GM23338 (cell line): ENCODE measurements around the gene NTN1.

Experiments
- EZH2 ChIP-seq: fragments of 200-600 bp; sonication (generic); IDR thresholded peaks from one replicate; pipeline ENCODE4 v1.8.0; 2017; ENCODE audit warnings: antibody characterized with exemption, mild to moderate bottlenecking, low read depth; ENCODE audit not compliant: unreplicated experiment
- TF ChIP-seq, protein P1 (sequence below), 2 experiments: fragments of 200-600 bp in 1 of 2; sonication (generic) in 1 of 2; conservative IDR thresholded peaks; 2 replicates each; pipeline versions ENCODE4 v1.5.1 to v1.6.1; 2016 to 2017; ENCODE audit warnings: antibody characterized with exemption in 2 of 2, low read depth in 2 of 2, mild to moderate bottlenecking in 2 of 2, moderate library complexity in 1 of 2

DNA sequence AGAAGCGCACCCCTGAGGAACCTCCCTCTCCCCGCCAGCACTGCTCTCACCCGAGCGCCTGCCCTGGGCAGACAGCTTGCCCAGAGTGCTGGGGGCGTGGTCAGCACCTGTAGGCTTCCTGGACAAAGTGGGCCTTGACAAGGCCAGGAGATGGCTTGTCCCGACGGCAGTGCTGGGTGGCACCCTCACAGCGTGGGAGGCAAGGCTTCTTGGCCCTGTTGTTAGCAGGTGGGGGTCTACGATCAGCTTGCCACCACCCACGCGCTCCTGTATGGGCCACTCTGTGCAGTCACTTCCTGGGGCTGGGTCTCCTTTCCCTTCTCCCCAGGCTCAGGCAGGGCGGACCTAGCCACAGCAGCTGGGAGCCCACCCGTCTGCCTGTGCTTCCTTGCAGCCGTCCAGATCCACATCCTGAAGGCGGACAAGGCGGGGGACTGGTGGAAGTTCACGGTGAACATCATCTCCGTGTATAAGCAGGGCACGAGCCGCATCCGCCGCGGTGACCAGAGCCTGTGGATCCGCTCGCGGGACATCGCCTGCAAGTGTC, 218.0 kb downstream of the NTN1 start:
- TF ChIP-seq, protein P1, sequence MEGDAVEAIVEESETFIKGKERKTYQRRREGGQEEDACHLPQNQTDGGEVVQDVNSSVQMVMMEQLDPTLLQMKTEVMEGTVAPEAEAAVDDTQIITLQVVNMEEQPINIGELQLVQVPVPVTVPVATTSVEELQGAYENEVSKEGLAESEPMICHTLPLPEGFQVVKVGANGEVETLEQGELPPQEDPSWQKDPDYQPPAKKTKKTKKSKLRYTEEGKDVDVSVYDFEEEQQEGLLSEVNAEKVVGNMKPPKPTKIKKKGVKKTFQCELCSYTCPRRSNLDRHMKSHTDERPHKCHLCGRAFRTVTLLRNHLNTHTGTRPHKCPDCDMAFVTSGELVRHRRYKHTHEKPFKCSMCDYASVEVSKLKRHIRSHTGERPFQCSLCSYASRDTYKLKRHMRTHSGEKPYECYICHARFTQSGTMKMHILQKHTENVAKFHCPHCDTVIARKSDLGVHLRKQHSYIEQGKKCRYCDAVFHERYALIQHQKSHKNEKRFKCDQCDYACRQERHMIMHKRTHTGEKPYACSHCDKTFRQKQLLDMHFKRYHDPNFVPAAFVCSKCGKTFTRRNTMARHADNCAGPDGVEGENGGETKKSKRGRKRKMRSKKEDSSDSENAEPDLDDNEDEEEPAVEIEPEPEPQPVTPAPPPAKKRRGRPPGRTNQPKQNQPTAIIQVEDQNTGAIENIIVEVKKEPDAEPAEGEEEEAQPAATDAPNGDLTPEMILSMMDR (conservative IDR thresholded peaks at IDR 0.05; ENCODE audit: low read depth in 2 of 2): no peak
- no peak for TF ChIP-seq EZH2
